ENCODE data around the gene TMEM244.

- TF ChIP-seq POLR2A (IDR thresholded peaks at IDR 0.05): no peak
- TF ChIP-seq CTCF (IDR thresholded peaks at IDR 0.05): no peak
Measured at GRCh38 chr6:129842881-129843409, 18.2 kb downstream of the TMEM244 start.

Measured in thyroid gland (tissue), 4 donors.